NCI-H1092 treated with DMSO at 0.1 percent for 48 hours (cell line): Measurements from ENCODE around the gene PCDHGB4.
A peak's percentile ranks its signal among the peaks of the same experiment; 100 is the strongest.
"Not testable (repeated sequence)": the region's sequence is repeated elsewhere in the genome, so short reads cannot be mapped to it uniquely, and the experiment has no call there.

ENCODE experiments used
- DNase-seq: peaks from one replicate; lab custom pipeline; 2025; lab: John Stamatoyannopoulos, UW

Gene PCDHGB4

GRCh38 chr5:141387557-141388311 lies at the start of gene PCDHGB4:
Gene PCDHGB4, plus strand, starts transcription at chr5:141387698. Its CDS starts 187 bp downstream, at chr5:141387885.
- not testable (repeated sequence) for DNase-seq

GRCh38 chr5:141338538-141339306 lies 48.8 kb upstream of the PCDHGB4 start, which contains the start of gene PCDHGA2:
Gene PCDHGA2, plus strand, starts transcription at chr5:141338760.
- no peak for DNase-seq

- not testable (repeated sequence) for DNase-seq
Observed at GRCh38 chr5:141340781-141341354, 46.6 kb upstream of the PCDHGB4 start.

- no peak for DNase-seq
Observed at GRCh38 chr5:141342773-141343172, 44.7 kb upstream of the PCDHGB4 start.

- DNase-seq, result no peak
Observed at GRCh38 chr5:141343242-141343952, 44.1 kb upstream of the PCDHGB4 start, which contains the start of gene PCDHGA3. Gene PCDHGA3, plus strand, starts transcription at chr5:141343829. Its CDS starts 205 bp downstream, at chr5:141344034.

- no peak for DNase-seq
Observed at GRCh38 chr5:141343953-141344463, 43.5 kb upstream of the PCDHGB4 start.

- no peak for DNase-seq
Observed at GRCh38 chr5:141345327-141345726, 42.2 kb upstream of the PCDHGB4 start.

GRCh38 chr5:141346017-141346416 lies 41.5 kb upstream of the PCDHGB4 start:
- DNase-seq, result not testable (repeated sequence)

GRCh38 chr5:141349917-141350619 lies 37.4 kb upstream of the PCDHGB4 start, which contains the start of gene PCDHGB1:
Gene PCDHGB1, plus strand, starts transcription at chr5:141350099. Its CDS starts 162 bp downstream, at chr5:141350261.
- DNase-seq, result peak; percentile 13

GRCh38 chr5:141351591-141351990 lies 35.9 kb upstream of the PCDHGB4 start:
- no peak for DNase-seq

GRCh38 chr5:141354900-141355469 lies 32.5 kb upstream of the PCDHGB4 start, which contains the start of gene PCDHGA4:
Gene PCDHGA4, plus strand, starts transcription at chr5:141355021. Its CDS starts 87 bp downstream, at chr5:141355108.
- DNase-seq, result no peak

- no peak for DNase-seq
Observed at GRCh38 chr5:141355641-141356040, 31.9 kb upstream of the PCDHGB4 start.

GRCh38 chr5:141356133-141356532 lies 31.4 kb upstream of the PCDHGB4 start:
- DNase-seq, result no peak

- no peak for DNase-seq
Observed at GRCh38 chr5:141356950-141357349, 30.5 kb upstream of the PCDHGB4 start.

- DNase-seq, result no peak
Observed at GRCh38 chr5:141359790-141360426, 27.6 kb upstream of the PCDHGB4 start, which contains the start of gene PCDHGB2. Gene PCDHGB2, plus strand, starts transcription at chr5:141359994. Its CDS starts 142 bp downstream, at chr5:141360136.

GRCh38 chr5:141360685-141361084 lies 26.8 kb upstream of the PCDHGB4 start:
- no peak for DNase-seq

GRCh38 chr5:141362719-141363118 lies 24.8 kb upstream of the PCDHGB4 start:
- DNase-seq, result no peak

GRCh38 chr5:141363952-141364660 lies 23.4 kb upstream of the PCDHGB4 start, which contains the start of gene PCDHGA5:
Gene PCDHGA5, plus strand, starts transcription at chr5:141364162. Its CDS starts 169 bp downstream, at chr5:141364331.
- no peak for DNase-seq
